HUDEP-2 (cell line): ENCODE measurements around the gene MAD2L1.

Experiments
- DNase-seq, 76 experiments: peaks; one replicate each; lab custom pipeline; 2025; ENCODE audit not compliant: unreplicated experiment in 76 of 76; lab: John Stamatoyannopoulos, UW

Gene MAD2L1

GRCh38 chr4:120007191-120007871, 59.3 kb downstream of the MAD2L1 start:
- no peak for DNase-seq
